H1 (cell line): ENCODE data around the gene USP10. TPM values are rescaled to one million over a fixed set of nuclear protein-coding genes. Genes with fewer than 3 reads are reported as not detected.
A peak's percentile ranks its signal among the peaks of the same experiment; 100 is the strongest.

Experiments used
- CHD7 ChIP-seq: fragments of 300-600 bp; sonication (generic); IDR thresholded peaks from 2 replicates; pipeline ENCODE4 v1.7.1; 2012; ENCODE audit warnings: low read length, moderate library complexity, mild to moderate bottlenecking, inconsistent platforms; ENCODE audit not compliant: insufficient replicate concordance
- CTCF ChIP-seq, 3 experiments: IDR thresholded peaks; 1 replicate in 2 of 3; 2 replicates in 1 of 3; pipeline versions ENCODE4 v1.5.1 to v1.6.1; 2011; ENCODE audit warnings: low read length in 3 of 3, mild to moderate bottlenecking in 3 of 3, inconsistent platforms in 2 of 3, low read depth in 1 of 3, moderate library complexity in 1 of 3; ENCODE audit not compliant: insufficient read depth in 1 of 3; ENCODE audit errors: control extremely low read depth in 1 of 3
- EGR1 ChIP-seq: IDR thresholded peaks from 2 replicates; pipeline ENCODE4 v1.6.1; 2011; ENCODE audit warnings: low read depth, low read length, borderline replicate concordance
- KDM4A ChIP-seq: IDR thresholded peaks from one replicate; pipeline ENCODE4 v1.7.1; 2012; ENCODE audit warnings: low read depth, mild to moderate bottlenecking, moderate library complexity, low read length, inconsistent platforms; ENCODE audit not compliant: severe bottlenecking
- POLR2A ChIP-seq, 2 experiments: IDR thresholded peaks; 1 replicate in 1 of 2; 2 replicates in 1 of 2; pipeline ENCODE4 v1.6.1; 2011; ENCODE audit warnings: low read depth in 2 of 2, low read length in 2 of 2, mild to moderate bottlenecking in 2 of 2; ENCODE audit errors: control extremely low read depth in 1 of 2
- TBP ChIP-seq: IDR thresholded peaks from 2 replicates; pipeline ENCODE4 v1.6.1; 2011; ENCODE audit warnings: low read depth, low read length, improper control_type of control experiment
- polyA plus RNA-seq, 7 experiments: library from polyadenylated mRNA; depleted of rRNA in 3 of 7; stranded (reverse) in 5 of 7; unstranded in 2 of 7; fragments of >200 nt in 5 of 7; fragments of 200-250 nt in 2 of 7; gene quantifications; 1 replicate in 5 of 7; 2 replicates in 1 of 7; 4 replicates in 1 of 7; pipeline versions ENCODE4 v1.2.1 to v1.2.3, GENCODE V29; 2011 to 2013; ENCODE audit warnings: missing spikeins in 2 of 7, mixed read lengths in 2 of 7
- total RNA-seq: library from RNA; stranded (reverse); fragmentation: NEBNext Ultra II Directional; extraction: Animal tissue kit (Norgen Biotek cat#: 25700); gene quantifications from 2 replicates; pipeline ENCODE4 v1.2.1, GENCODE V29; 2021

The USP10 gene
- total and polyA plus RNA-seq, 2 of the 8 experiments (the other 6 are each of a cell fraction or from before 2014, with no cell fraction given) = 171 to 195 TPM

GRCh38 chr16:84819644-84820304, 120.0 kb downstream of the USP10 start, which contains the start of gene CRISPLD2 (continued):
- TF ChIP-seq CTCF (IDR thresholded peaks at IDR 0.05; ENCODE audit: control extremely low read depth in 1 of 3, insufficient read depth in 1 of 3, low read depth in 1 of 3, low read length in 3 of 3) = no peak
- TF ChIP-seq POLR2A (IDR thresholded peaks at IDR 0.05; ENCODE audit: control extremely low read depth in 1 of 2, low read depth in 2 of 2, low read length in 2 of 2) = 0 out of 3 replicates have a peak, but pooled peaks of 1 of the 2 experiments have one; percentile 44
- no peak for TF ChIP-seq CHD7
- peak; percentile 71 for TF ChIP-seq KDM4A
- 0 out of 2 replicates have a peak, but pooled peaks have one; percentile 0 for TF ChIP-seq EGR1
- TF ChIP-seq TBP = peak; percentile 85
